ENCODE data around the gene ANKH.

DNA sequence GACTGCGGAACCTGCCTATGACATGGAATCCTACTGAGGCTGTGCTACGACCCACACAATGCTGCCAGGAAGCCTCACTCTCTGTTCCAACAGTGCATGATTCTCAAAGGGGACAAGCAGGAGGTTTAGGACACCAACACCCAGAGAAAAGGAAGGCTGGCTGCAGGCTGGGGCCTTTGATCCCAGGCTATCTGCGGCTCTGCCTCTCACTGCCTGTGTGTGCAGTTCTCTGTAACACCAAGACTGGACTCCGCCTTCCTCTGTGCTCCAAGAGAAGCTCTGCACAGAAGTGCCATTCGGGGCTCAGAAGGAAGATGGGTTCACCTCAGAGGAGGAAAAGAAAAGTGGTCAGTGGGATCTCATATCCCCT, 20.5 kb downstream of the ANKH start:
- TF ChIP-seq, protein P1, sequence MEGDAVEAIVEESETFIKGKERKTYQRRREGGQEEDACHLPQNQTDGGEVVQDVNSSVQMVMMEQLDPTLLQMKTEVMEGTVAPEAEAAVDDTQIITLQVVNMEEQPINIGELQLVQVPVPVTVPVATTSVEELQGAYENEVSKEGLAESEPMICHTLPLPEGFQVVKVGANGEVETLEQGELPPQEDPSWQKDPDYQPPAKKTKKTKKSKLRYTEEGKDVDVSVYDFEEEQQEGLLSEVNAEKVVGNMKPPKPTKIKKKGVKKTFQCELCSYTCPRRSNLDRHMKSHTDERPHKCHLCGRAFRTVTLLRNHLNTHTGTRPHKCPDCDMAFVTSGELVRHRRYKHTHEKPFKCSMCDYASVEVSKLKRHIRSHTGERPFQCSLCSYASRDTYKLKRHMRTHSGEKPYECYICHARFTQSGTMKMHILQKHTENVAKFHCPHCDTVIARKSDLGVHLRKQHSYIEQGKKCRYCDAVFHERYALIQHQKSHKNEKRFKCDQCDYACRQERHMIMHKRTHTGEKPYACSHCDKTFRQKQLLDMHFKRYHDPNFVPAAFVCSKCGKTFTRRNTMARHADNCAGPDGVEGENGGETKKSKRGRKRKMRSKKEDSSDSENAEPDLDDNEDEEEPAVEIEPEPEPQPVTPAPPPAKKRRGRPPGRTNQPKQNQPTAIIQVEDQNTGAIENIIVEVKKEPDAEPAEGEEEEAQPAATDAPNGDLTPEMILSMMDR (IDR thresholded peaks at IDR 0.05) = no peak
- no peak for TF ChIP-seq EZH2 (IDR thresholded peaks at IDR 0.05; ENCODE audit: borderline replicate concordance, insufficient read depth, low read depth, low read length, poor library complexity, severe bottlenecking)
